HG03066 (cell line): ENCODE data around the gene S100A12.
"Not testable (repeated sequence)": the region's sequence is repeated elsewhere in the genome, so short reads cannot be mapped to it uniquely, and the experiment has no call there.

Experiments used
- ATAC-seq: cut with Tn5 transposase; IDR thresholded peaks from one replicate; pipeline ENCODE4 v1.9.1; 2021; ENCODE audit warnings: low read depth; ENCODE audit not compliant: unreplicated experiment

S100A12 gene

DNA sequence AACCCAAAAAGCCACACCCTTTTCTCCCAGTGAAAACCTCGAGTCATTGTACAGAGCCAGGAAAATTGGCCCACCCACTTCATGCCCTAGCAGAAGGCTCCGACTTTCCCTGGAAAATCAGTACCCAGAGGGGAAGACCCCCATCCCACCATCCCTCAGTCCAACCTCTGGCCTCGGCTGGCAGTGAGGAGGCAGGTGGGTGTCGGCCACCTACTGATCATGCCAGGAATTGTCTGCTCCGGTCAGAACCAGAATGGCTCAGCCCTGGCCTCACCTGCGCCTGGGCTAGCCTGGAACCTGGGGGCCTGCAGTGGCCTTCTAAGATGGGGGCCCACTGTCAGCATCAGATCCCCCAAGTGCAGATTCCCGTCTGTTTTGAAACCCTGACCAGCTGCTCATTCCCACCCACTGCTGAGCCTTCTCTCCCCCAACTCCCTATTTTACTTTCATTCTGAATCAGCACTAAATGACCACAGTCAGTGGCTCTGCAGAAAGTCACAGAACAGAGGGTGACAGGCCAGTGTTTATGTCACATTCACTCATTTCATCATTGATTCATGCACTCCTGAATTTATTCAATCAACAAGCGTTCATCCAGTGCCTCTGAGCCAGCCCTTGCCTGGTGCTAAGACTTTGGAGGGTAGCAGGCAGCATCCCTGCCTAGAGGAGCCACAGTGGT, 20.8 kb downstream of the S100A12 start:
- ATAC-seq, result no peak

- no peak for ATAC-seq
Observed at GRCh38 chr1:153353226-153353947, 22.0 kb downstream of the S100A12 start.

DNA sequence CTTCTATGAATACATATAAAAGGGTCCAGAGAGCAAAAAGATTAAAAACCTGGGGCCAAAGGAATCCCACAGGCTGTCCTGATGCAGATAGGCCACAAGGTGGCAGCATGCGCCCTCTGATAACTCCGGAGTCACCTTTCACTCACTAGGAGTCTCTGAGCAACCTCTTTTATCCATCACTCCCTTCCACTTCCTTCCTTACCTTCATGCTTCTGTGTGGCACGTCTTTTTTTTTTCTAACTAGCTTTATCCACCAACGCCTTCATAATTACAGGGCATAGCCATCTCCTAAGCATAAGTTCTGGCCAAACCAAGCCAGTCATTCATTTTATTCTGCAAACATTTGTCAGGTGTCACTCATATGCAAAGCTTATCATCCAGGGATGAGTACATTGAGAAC, 22.9 kb downstream of the S100A12 start:
- peak; percentile 60 for ATAC-seq

DNA sequence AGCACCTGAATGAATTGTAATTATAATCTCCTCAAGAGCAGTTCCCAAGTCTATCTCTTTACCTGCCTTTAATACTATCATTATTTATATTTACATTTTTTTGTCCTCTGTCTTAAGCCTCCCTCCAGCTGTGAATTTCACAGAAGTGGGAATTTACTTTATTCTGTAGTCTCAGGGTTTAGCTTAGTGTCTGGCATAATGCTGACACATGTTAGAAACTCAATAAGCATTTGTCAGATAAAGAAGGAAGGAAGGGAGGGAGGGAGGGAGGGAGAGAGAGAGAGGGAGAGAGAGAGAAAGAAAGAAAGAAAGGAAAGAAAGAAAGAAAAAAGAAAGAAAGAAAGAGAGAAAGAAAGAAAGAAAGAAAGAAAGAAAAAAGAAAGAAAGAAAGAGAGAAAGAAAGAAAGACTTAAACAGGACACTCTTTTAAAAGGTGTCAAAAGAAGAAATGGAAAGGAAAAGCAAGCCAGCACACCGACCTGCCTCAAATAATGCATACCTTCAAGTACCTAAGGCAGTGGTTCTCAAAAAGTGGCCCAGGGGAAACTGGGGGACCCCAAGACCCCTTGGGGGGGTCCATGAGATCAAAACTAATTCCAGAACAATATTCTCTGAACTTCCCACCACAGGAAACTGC, 25.0 kb downstream of the S100A12 start:
- ATAC-seq, result no peak

DNA sequence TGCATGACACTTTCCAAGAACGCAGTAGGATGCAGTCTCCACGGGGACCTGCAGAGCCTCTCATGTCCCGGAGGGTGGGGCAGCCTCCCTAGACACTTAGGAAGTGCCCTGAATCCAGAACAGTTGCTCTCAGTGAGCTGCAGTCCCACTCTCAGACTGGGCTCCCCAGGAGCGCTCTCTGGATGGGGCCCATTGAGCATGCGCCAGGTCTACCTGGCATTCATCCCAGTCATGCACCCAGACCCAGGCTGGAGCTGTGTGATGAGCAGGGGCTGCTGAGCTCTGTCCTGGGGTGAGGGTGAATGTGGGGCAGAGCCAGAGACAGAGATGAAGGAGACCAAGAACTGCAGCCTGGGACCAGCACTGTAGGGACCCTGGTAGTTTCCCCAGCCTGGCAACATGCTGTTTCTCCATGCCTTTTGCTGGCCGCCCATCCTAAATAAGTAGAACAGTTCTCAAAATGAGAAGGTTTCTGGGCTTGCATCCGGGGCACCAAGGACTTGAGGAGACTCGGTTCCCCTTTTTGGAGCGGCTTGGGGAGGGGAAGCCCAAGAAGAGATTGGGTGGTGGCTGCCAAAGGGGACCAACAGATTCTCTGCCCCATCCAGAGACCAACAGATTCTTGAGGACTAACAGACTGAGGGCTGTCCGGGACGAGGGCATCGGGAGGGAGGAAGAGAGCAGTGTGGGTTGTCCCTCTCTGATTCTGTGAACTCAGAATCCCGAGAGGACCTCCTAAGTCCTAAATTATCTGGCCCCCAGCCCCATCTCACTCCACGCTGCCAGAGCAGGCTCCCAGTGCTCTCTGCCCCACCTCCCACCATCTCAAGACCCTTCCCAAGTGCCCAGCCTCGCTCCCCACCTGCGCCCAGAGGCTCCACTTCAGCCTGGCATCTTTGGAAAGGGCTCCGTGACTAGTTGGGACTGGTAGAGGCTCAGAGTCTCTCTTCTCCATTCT, 25.8 kb downstream of the S100A12 start:
- ATAC-seq, result no peak

- ATAC-seq, result no peak
Observed at GRCh38 chr1:153348511-153349362, 26.7 kb downstream of the S100A12 start, which contains the start of gene PGLYRP4. TSS of gene PGLYRP4 (minus strand) at chr1:153348841. CDS start at chr1:153347932, 909 bp downstream.

- ATAC-seq, result no peak
Observed at GRCh38 chr1:153347856-153348255, 27.6 kb downstream of the S100A12 start.

DNA sequence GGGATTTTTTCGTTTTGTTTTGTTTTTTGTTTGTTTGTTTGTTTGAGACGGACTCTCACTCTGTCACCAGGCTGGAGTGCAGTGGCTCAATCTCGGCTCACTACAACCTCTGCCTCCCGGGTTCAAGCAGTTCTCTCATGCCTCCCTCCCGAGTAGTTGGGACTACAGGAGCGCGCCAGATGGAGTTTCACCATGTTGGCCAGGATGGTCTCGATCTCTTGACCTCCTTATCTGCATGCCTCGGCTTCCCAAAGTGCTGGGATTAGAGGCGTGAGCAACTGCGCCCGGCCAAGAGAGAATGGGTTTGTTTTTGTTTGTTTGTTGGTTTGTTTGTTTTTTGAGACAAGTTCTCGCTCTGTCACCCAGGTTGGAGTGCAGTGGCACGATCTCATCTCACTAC, 28.4 kb downstream of the S100A12 start:
- ATAC-seq, result not testable (repeated sequence)

DNA sequence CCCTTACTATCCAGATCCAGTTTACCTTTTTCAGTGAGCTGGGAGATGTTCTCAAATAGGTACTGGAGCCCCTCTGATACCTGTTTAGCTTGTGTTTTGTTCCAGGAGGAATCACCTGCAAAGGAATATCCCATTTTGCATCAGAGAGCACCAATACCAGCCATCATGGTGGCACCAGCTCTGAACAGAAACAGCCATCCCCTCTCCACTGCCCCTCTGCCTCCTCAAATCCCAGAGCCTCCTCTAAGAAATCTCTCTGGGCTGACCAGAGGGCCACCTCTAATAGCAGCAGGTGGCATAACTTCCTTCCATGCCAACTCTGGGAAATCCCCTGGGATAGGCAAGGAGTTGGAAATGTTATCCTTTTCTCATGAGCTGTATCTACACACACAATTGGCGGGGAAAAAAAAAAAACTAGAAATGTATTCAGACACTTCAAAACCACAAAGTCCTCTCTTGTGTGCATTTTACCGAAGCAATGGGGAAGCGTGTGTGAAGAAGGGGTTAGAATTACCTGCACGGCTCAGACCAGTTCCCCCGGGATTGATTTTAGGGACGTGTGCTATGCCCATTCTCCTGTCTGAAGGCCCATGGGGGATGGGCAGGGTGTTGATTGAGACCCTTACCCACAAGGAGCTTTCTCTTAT, 29.2 kb downstream of the S100A12 start:
- no peak for ATAC-seq

GRCh38 chr1:153345187-153346076, 30.0 kb downstream of the S100A12 start:
- ATAC-seq, result no peak

- no peak for ATAC-seq
Observed at GRCh38 chr1:153344718-153345025, 30.7 kb downstream of the S100A12 start.

- no peak for ATAC-seq
Observed at GRCh38 chr1:153343811-153344717, 31.4 kb downstream of the S100A12 start.

- no peak for ATAC-seq
Observed at GRCh38 chr1:153343040-153343681, 32.3 kb downstream of the S100A12 start.

DNA sequence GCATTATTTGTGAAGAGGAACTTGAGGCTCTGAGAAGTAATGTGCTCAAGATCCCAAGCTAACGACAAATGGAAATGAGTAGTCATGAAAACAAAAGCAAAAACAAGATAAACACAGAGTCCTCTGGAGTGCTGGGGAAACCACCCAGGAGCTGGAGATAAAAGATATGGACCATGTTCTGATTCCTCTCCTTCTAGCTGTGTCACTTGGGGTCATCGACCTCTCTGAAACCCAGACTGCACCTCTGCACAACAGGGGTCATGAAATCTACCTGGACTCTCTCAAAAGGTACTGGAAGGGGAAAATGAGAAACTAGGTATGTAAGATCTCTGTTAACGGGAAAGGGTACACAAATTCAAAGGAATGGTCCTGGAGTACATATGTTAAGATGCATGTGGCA, 33.2 kb downstream of the S100A12 start:
- ATAC-seq, result no peak

DNA sequence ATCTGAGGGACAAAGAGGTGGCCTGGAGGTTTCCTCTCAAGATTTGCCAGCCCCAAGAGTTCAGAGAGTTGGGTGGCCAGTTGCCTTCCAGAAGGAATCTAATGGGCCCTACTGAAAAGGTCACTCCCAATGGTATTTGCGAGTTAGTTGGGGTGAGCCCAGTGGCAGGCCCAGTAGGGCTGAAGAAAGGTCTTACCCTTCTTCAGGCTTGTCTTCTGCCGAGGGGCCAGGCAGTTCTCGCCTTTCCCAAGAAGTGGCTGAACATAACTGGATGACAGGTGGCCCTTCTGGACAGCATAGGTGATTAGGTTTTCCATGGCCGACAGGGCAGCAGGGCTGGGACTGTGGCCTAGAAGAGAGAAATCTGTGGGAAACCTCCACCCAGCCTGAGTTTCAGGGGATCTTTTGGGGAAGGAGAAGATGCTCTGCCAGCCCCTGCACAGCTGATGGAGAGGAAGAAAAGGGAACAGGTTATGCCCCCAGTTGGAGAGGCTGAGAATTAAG, 33.9 kb downstream of the S100A12 start:
- no peak for ATAC-seq

DNA sequence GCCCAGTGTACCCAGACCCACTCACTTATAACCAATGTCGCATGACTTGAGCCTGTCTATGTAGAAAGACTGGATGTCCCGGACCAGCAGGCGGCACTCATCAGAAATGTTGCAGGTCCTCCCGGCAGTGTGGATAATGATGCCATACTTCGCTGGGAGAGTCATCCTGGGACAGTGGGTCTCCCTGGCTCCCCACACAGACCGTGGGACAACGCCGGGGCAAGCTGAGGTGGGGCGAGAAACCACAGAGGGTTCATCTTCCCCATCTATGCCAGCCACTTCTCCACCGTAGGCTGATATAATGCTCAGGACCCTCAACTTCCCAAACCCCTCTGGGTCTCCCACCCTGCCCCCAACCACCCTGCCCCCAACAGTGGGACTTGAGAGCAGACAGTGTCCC, 35.1 kb downstream of the S100A12 start:
- ATAC-seq, result no peak

DNA sequence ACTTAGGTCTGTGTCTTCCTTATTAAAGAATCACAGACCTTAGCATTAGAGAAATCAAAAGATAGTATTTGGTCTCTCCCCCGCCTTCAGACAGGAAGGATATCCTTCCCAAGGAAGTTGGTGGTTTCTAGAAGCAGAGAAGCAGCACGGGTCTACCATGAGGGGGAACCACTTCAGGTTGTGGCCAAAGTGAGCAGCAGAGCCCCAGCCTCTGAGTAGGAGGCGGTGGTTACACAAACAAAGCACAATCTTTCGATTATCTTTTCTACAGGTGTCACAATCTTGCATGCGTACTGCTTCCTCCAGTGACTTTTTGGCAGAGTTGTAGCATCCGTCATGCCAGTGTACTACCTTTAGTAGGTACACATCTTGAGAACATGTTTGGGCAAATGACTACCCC, 35.6 kb downstream of the S100A12 start:
- no peak for ATAC-seq
